ENCODE data around the gene BDH2.

Gene BDH2

GRCh38 chr4:103105558-103106356 lies 6.1 kb upstream of the BDH2 start:
- H3K4me3 ChIP-seq (ENCODE audit: low read depth, low read length): no peak overlapping the region
- no peak overlapping the region for H3K27ac ChIP-seq (ENCODE audit: low read depth, low read length)
- peaks cover 4% of the 10 kb centered on the region for H3K4me1 ChIP-seq (ENCODE audit: control insufficient read depth, insufficient read depth, low read length, unreplicated experiment)
- peaks cover 19% of the 10 kb centered on the region; the same call in 1 of the 2 replicates for H3K36me3 ChIP-seq (ENCODE audit: insufficient read depth, low read length)
- H2AFZ ChIP-seq (ENCODE audit: low read length, unreplicated experiment): no peak overlapping the region
- H3K79me2 ChIP-seq (ENCODE audit: control insufficient read depth, insufficient read depth, low read length, unreplicated experiment): no peaks in the 10 kb centered on the region
- no peaks in the 10 kb centered on the region for H3K27me3 ChIP-seq (ENCODE audit: insufficient read depth, low read length)

DNA sequence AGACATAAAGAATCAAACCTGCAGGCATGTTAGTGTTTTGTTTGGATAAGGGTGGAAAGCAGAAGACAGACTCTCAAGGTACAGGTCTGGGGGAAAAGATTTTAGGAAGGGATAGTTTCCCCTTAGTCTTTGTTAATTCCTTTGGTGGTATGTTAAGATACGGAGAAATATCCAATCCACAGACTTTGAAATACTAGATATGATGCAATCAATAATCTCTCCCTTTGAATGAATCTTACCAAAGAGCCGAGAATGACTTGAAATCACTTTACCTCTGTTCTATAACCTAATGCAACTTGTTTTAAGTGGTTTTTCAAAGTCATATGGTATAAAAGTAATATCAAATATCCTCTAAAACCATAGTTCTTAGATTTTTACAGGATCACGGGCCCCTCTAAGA lies 5.3 kb upstream of the BDH2 start:
- H3K4me1 ChIP-seq (ENCODE audit: control insufficient read depth, insufficient read depth, low read length, unreplicated experiment): peaks cover 4% of the 10 kb centered on the region
- no peak overlapping the region for H2AFZ ChIP-seq (ENCODE audit: low read length, unreplicated experiment)
- H3K27ac ChIP-seq (ENCODE audit: low read depth, low read length): no peak overlapping the region
- no peaks in the 10 kb centered on the region for H3K79me2 ChIP-seq (ENCODE audit: control insufficient read depth, insufficient read depth, low read length, unreplicated experiment)
- H3K27me3 ChIP-seq (ENCODE audit: insufficient read depth, low read length): no peaks in the 10 kb centered on the region
- H3K36me3 ChIP-seq (ENCODE audit: insufficient read depth, low read length): peaks cover 16% of the 10 kb centered on the region; the same call in 1 of the 2 replicates
- H3K4me3 ChIP-seq (ENCODE audit: low read depth, low read length): no peak overlapping the region

GRCh38 chr4:103100691-103101090 lies 1.1 kb upstream of the BDH2 start:
- H3K4me3 ChIP-seq (ENCODE audit: low read depth, low read length): no peak overlapping the region

DNA sequence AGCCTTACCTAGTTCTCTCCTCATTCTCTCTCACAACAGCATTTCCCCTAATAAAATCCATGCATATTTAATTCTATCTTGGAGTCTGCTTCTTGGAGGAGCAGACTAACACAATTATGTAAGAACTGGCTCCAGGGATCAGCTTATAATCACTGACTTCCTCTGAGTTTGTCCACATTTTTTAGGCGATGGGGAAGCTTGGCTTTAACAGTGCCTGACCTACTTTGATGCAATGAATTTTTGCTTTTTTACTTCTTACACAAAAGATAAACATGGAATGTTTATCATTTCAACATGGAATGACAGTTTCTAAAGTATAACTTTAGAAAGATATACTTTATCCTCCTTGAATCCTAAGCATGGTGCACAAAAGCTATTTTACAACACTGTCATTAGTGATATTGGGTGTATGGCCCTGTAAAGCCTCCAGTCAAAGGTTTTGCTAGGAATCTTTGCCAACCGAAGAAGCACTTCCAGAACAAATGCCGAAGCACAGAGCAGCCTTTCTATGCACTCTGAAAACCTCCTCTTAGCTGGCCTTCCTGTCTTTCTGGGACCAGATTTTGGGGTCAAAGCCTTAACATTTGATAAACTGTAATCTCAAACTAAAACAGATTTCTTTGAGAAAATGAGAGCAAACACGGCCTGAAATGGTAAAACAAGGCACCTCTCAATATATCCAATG lies 736 bp downstream of the BDH2 start:
- Histone ChIP-seq H3K4me1 (ENCODE audit: control insufficient read depth, insufficient read depth, low read length, unreplicated experiment) (peaks cover 9% of the 10 kb centered on the region), H3K79me2 (ENCODE audit: control insufficient read depth, insufficient read depth, low read length, unreplicated experiment) (peaks cover 24% of the 10 kb centered on the region), H3K27me3 (ENCODE audit: insufficient read depth, low read length) (no peaks in the 10 kb centered on the region), H3K4me3 (ENCODE audit: low read depth, low read length) (peak overlapping the region; percentile 84), H3K36me3 (ENCODE audit: insufficient read depth, low read length) (no peaks in the 10 kb centered on the region), H3K27ac (ENCODE audit: low read depth, low read length) (peak overlapping the region; percentile 63), H2AFZ (ENCODE audit: low read length, unreplicated experiment) (peak overlapping the region; percentile 98)

More at GRCh38 chr4:103100691-103101090, 1.1 kb upstream of the BDH2 start:
- Histone ChIP-seq H3K36me3 (ENCODE audit: insufficient read depth, low read length) (no peaks in the 10 kb centered on the region), H3K4me1 (ENCODE audit: control insufficient read depth, insufficient read depth, low read length, unreplicated experiment) (peaks cover 7% of the 10 kb centered on the region), H3K27me3 (ENCODE audit: insufficient read depth, low read length) (no peaks in the 10 kb centered on the region), H3K27ac (ENCODE audit: low read depth, low read length) (no peak overlapping the region), H2AFZ (ENCODE audit: low read length, unreplicated experiment) (peak overlapping the region; percentile 45), H3K79me2 (ENCODE audit: control insufficient read depth, insufficient read depth, low read length, unreplicated experiment) (peaks cover 24% of the 10 kb centered on the region)

GRCh38 chr4:103098341-103098740 lies 1.3 kb downstream of the BDH2 start:
- H3K27me3 ChIP-seq (ENCODE audit: insufficient read depth, low read length): no peaks in the 10 kb centered on the region
- H2AFZ ChIP-seq (ENCODE audit: low read length, unreplicated experiment): peak overlapping the region; percentile 98
- peaks cover 9% of the 10 kb centered on the region for H3K4me1 ChIP-seq (ENCODE audit: control insufficient read depth, insufficient read depth, low read length, unreplicated experiment)
- H3K4me3 ChIP-seq (ENCODE audit: low read depth, low read length): peak overlapping the region; percentile 84
- no peak overlapping the region for H3K27ac ChIP-seq (ENCODE audit: low read depth, low read length)
- H3K79me2 ChIP-seq (ENCODE audit: control insufficient read depth, insufficient read depth, low read length, unreplicated experiment): peaks cover 24% of the 10 kb centered on the region
- H3K36me3 ChIP-seq (ENCODE audit: insufficient read depth, low read length): no peaks in the 10 kb centered on the region

DNA sequence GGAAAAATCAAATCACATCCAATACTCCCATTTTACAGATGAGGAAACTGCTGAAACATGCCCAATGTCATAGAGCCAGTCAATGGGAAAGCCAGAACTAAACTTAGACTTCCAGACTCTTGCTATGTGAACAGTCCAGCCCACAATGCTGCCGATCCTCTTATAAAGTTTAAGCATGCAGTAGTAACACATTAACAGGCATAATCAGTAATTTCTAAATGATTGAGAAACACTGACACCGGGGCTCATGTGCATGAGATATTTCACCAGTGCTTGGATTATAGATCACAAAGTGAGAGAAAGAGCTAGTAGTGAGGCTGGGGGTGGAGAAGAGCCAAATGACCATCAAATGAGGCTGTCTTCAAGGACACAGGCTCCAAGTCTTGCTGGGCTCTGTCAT lies 2.5 kb downstream of the BDH2 start:
- Histone ChIP-seq H3K4me1 (ENCODE audit: control insufficient read depth, insufficient read depth, low read length, unreplicated experiment) (peaks cover 17% of the 10 kb centered on the region), H3K27ac (ENCODE audit: low read depth, low read length) (no peak overlapping the region), H3K36me3 (ENCODE audit: insufficient read depth, low read length) (no peaks in the 10 kb centered on the region), H3K79me2 (ENCODE audit: control insufficient read depth, insufficient read depth, low read length, unreplicated experiment) (peaks cover 24% of the 10 kb centered on the region), H3K27me3 (ENCODE audit: insufficient read depth, low read length) (no peaks in the 10 kb centered on the region), H2AFZ (ENCODE audit: low read length, unreplicated experiment) (no peak overlapping the region), H3K4me3 (ENCODE audit: low read depth, low read length) (no peak overlapping the region)

GRCh38 chr4:103095080-103095479 lies 4.6 kb downstream of the BDH2 start:
- Histone ChIP-seq H2AFZ (ENCODE audit: low read length, unreplicated experiment) (no peak overlapping the region), H3K27me3 (ENCODE audit: insufficient read depth, low read length) (no peaks in the 10 kb centered on the region), H3K4me1 (ENCODE audit: control insufficient read depth, insufficient read depth, low read length, unreplicated experiment) (peaks cover 21% of the 10 kb centered on the region), H3K27ac (ENCODE audit: low read depth, low read length) (no peak overlapping the region), H3K4me3 (ENCODE audit: low read depth, low read length) (no peak overlapping the region), H3K36me3 (ENCODE audit: insufficient read depth, low read length) (peaks cover 10% of the 10 kb centered on the region; the same call in 1 of the 2 replicates), H3K79me2 (ENCODE audit: control insufficient read depth, insufficient read depth, low read length, unreplicated experiment) (peaks cover 24% of the 10 kb centered on the region)

GRCh38 chr4:103092245-103092644 lies 7.4 kb downstream of the BDH2 start:
- peak overlapping the region; percentile 51 for H3K27ac ChIP-seq (ENCODE audit: low read depth, low read length)
- peaks cover 9% of the 10 kb centered on the region for H3K79me2 ChIP-seq (ENCODE audit: control insufficient read depth, insufficient read depth, low read length, unreplicated experiment)
- peak overlapping the region; percentile 72 for H2AFZ ChIP-seq (ENCODE audit: low read length, unreplicated experiment)
- no peaks in the 10 kb centered on the region for H3K27me3 ChIP-seq (ENCODE audit: insufficient read depth, low read length)
- peaks cover 15% of the 10 kb centered on the region for H3K4me1 ChIP-seq (ENCODE audit: control insufficient read depth, insufficient read depth, low read length, unreplicated experiment)
- peaks cover 12% of the 10 kb centered on the region; the same call in 1 of the 2 replicates for H3K36me3 ChIP-seq (ENCODE audit: insufficient read depth, low read length)
- peak overlapping the region; percentile 67 for H3K4me3 ChIP-seq (ENCODE audit: low read depth, low read length)

DNA sequence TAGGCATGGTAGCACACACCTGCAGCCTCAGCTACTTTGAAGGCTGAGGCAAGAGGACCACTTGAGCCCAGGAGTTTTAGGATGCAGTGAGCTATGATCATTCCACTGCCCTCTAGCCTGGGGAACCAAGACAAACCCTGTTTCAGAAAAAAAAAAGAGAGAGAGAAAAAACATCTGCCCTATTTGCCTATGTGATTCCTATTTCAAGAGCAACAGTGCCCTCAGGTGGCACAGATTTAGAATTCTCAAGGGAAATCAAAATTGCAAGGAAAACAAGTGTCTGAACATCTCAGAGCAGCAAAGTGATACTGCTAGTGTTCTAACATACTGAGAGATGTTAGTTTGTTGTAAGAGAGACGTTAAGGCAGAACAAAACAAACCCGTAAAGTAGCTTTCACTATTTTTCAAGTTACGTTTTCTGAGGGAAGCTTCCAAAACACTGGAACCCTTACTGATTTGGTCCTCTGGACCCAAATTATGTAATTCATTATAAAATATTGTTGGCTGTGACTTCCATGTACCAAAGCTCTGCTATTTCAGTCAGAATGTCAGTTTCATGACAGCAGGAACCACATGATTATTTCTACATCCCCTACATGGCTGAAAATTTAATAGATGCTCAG lies 7.9 kb downstream of the BDH2 start:
- Histone ChIP-seq H3K27ac (ENCODE audit: low read depth, low read length) (peak overlapping the region; percentile 51; the same call in 1 of the 2 replicates), H3K4me3 (ENCODE audit: low read depth, low read length) (peak overlapping the region; percentile 67), H3K79me2 (ENCODE audit: control insufficient read depth, insufficient read depth, low read length, unreplicated experiment) (peaks cover 4% of the 10 kb centered on the region), H3K36me3 (ENCODE audit: insufficient read depth, low read length) (peaks cover 16% of the 10 kb centered on the region; the same call in 1 of the 2 replicates), H3K27me3 (ENCODE audit: insufficient read depth, low read length) (no peaks in the 10 kb centered on the region), H2AFZ (ENCODE audit: low read length, unreplicated experiment) (no peak overlapping the region), H3K4me1 (ENCODE audit: control insufficient read depth, insufficient read depth, low read length, unreplicated experiment) (peaks cover 15% of the 10 kb centered on the region)

DNA sequence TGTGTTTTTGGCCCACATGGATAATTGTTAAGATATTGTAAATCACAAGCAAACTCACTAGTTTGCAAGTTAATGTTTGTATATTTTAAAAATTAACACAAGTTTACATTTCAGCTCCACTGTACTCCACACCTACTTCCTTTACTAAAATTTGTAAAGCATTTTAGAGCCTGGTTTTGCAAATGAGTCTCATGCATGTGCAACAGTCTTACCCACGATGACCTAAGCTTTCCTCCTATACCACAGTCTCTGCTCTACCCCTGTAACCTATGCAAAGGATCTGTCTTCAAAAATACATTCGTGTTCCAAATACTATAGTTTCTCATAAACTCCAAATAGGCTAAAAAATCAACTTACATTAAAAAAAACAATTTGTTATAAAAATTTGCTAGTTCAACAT lies 10.2 kb downstream of the BDH2 start:
- Histone ChIP-seq H3K4me1 (ENCODE audit: control insufficient read depth, insufficient read depth, low read length, unreplicated experiment) (peaks cover 12% of the 10 kb centered on the region), H3K4me3 (ENCODE audit: low read depth, low read length) (no peak overlapping the region), H3K27me3 (ENCODE audit: insufficient read depth, low read length) (no peaks in the 10 kb centered on the region), H3K79me2 (ENCODE audit: control insufficient read depth, insufficient read depth, low read length, unreplicated experiment) (no peaks in the 10 kb centered on the region), H3K36me3 (ENCODE audit: insufficient read depth, low read length) (peaks cover 26% of the 10 kb centered on the region; the same call in 1 of the 2 replicates), H3K27ac (ENCODE audit: low read depth, low read length) (no peak overlapping the region), H2AFZ (ENCODE audit: low read length, unreplicated experiment) (no peak overlapping the region)
